ENCODE data around the gene MYO7B. TPM values are rescaled to one million over a fixed set of nuclear protein-coding genes. Genes with fewer than 3 reads are reported as not detected.
A peak's percentile ranks its signal among the peaks of the same experiment; 100 is the strongest.

Gene MYO7B
- total and polyA plus RNA-seq, 10 donors: 32.3 to 165 (median 52.9) TPM

DNA sequence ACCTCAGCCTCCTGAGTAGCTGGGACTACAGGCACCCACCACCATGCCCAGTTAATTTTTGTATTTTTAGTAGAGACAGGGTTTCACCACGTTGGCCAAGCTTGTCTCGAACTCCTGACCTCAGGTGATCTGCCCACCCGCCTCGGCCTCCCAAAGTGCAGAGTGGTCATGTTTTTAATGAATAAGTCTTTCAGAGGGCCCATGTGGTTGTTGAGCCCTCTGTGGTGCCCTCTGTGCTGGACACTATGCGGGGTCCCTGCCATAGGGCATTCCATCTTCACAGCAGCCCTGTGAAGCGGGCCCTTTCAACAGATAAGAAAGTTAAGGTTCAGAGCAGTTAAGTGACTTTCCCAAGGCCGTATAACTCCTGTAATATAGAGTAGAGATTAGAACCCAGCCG, 25.9 kb downstream of the MYO7B start:
- TF ChIP-seq POLR2A (IDR thresholded peaks at IDR 0.05) (no peak), POLR2AphosphoS5 (IDR thresholded peaks at IDR 0.05) (no peak)
- TF ChIP-seq, protein P1, sequence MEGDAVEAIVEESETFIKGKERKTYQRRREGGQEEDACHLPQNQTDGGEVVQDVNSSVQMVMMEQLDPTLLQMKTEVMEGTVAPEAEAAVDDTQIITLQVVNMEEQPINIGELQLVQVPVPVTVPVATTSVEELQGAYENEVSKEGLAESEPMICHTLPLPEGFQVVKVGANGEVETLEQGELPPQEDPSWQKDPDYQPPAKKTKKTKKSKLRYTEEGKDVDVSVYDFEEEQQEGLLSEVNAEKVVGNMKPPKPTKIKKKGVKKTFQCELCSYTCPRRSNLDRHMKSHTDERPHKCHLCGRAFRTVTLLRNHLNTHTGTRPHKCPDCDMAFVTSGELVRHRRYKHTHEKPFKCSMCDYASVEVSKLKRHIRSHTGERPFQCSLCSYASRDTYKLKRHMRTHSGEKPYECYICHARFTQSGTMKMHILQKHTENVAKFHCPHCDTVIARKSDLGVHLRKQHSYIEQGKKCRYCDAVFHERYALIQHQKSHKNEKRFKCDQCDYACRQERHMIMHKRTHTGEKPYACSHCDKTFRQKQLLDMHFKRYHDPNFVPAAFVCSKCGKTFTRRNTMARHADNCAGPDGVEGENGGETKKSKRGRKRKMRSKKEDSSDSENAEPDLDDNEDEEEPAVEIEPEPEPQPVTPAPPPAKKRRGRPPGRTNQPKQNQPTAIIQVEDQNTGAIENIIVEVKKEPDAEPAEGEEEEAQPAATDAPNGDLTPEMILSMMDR (IDR thresholded peaks at IDR 0.05 in 8 of 11, conservative IDR thresholded peaks at IDR 0.05 in 3 of 11): no peak
- intact Hi-C loops (cut with DNase I; ENCODE audit: low total_unique reads): no loop called here

DNA sequence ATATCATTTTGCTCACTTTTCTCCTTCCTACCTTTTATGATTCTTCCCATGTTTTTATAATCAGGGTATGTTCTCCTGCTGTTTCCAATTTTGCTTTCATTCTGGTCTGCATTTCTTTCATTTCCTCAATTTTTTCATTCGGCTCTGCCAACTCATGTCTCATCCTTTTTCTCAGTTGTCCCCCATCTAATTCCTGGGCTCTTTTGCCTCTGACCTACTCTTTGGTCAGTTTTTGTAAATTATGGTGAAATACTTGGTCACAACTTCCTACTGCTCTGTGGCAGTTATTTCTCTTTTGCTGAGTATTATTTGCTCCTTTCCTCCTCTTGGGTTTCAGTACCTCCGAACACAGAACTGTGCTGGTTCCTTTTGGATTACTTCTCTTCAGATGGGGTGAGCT, 27.5 kb downstream of the MYO7B start:
- Histone ChIP-seq H3K4me3 (no peak overlapping the region), H3K36me3 (no peaks in the 10 kb centered on the region), H3K4me1 (peaks cover 0 to 21% (median 5%) of the 10 kb centered on the region in 6 donors), H3K27me3 (replicated peaks in 1 of 7) (peaks cover 0 to 9% (median 0%) of the 10 kb centered on the region in 7 donors), H3K9me3 (no peaks in the 10 kb centered on the region), H3K27ac (peak overlapping the region in 6 of 8 donors; percentile 25 to 73 (median 52))
- no peak for DNase-seq
- 35 to 73% (median 58%) methylated on average over 2 of the region's 2 CpGs for WGBS, 5 donors
- TF ChIP-seq POLR2A (IDR thresholded peaks at IDR 0.05) (no peak), POLR2AphosphoS5 (IDR thresholded peaks at IDR 0.05) (no peak)
- TF ChIP-seq, protein P1 (IDR thresholded peaks at IDR 0.05 in 8 of 11, conservative IDR thresholded peaks at IDR 0.05 in 3 of 11): no peak
- intact Hi-C loops (cut with DNase I; ENCODE audit: low total_unique reads): no loop called here

More for the DNA sequence above, 25.9 kb downstream of the MYO7B start:
- Histone ChIP-seq H3K4me1 (peaks cover 0 to 21% (median 5%) of the 10 kb centered on the region in 6 donors), H3K9me3 (peaks cover 0 to 13% (median 9%) of the 10 kb centered on the region in 8 donors), H3K27me3 (replicated peaks in 1 of 7) (peaks cover 0 to 13% (median 0%) of the 10 kb centered on the region in 7 donors), H3K4me3 (no peak overlapping the region), H3K27ac (no peak overlapping the region), H3K36me3 (no peaks in the 10 kb centered on the region)
- WGBS, 5 donors: 89 to 96% (median 93%) methylated on average over 8 of the region's 8 CpGs
- peak; percentile 37 for DNase-seq

DNA sequence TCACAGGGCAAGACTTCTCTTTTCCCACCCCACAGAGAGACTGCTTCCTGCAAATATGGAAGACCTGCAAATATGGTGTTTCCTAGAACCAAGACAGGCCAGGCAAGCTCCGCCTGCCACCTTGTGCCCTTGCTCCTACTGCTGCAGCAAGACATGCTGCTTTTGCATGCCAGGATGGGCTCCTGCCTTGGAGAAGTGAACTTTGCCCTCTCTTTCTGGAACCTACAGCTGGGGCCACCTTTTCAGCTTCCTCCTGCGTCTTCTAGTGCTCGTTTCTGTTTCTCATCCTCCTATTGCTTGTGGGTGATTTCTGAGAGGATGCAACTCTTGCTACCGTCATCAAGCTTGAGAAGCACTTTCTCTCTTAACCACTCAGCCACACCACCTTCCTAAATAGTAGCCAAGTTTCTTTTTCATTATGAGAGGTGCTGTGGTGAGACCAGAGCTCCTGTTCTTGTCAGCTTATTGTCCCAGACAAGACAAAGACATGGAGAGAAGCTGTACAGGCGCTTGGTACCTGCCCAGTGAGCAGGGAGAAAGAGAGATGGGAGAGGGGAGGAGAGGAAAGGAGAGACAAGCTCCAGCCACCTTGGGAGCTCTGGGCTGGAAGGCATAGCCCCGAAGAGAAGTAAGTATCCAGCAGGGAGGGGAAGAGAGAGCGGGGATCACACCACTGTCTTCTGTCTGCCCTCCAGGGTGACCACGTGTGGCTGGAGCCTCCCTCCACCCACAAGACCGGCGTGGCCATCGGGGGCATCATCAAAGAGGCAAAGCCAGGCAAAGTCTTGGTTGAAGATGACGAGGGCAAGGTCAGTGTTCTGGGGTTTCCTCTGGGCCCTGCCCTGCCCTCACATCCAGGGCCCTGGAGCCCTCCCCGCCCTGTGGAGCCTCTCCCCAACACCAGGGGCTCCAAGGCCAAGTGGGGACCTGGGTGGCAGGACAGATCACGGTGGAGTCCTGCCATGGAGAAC, 28.3 kb downstream of the MYO7B start:
- Histone ChIP-seq H3K4me1 (peaks cover 0 to 21% (median 5%) of the 10 kb centered on the region in 6 donors), H3K4me3 (peak overlapping the region in 1 of 8 donors; percentile 35), H3K27ac (peak overlapping the region in 7 of 8 donors; percentile 25 to 73 (median 58)), H3K27me3 (replicated peaks in 1 of 7) (peaks cover 0 to 8% (median 0%) of the 10 kb centered on the region in 7 donors), H3K36me3 (no peaks in the 10 kb centered on the region), H3K9me3 (no peaks in the 10 kb centered on the region)
- intact Hi-C loops (cut with DNase I; ENCODE audit: low total_unique reads): no loop called here
- WGBS, 5 donors: 60 to 76% (median 63%) methylated on average over 14 of the region's 14 CpGs
- DNase-seq: peak; percentile 53
- TF ChIP-seq, protein P1 (IDR thresholded peaks at IDR 0.05 in 8 of 11, conservative IDR thresholded peaks at IDR 0.05 in 3 of 11): no peak
- TF ChIP-seq POLR2A (IDR thresholded peaks at IDR 0.05): no peak
- TF ChIP-seq POLR2AphosphoS5 (IDR thresholded peaks at IDR 0.05): peak in 1 of 3 donors; percentile 31
